ENCODE data around the gene GLI3.

Gene GLI3

DNA sequence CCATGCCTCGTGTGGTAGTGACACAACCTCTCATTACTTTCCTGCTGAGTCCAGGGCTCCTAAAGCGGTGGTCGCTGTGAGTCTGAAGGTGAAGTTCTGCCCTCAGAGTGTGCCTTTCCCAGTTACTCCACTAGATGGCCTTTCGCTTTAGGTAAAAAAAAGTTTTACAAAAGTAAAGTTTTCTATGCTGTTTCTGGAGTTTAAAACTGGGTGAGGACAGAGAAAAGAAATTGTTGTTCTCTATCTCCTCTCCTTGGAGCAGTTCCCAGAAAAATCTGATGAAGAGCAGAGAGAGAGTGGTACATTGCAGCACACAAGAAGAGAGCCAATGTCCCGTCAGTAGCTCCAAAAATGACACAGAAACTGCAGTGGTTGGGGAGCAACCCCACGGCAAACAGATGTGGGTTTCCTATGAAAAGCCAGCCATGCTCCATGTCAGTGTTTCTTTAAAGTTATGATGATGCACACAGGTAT lies 257.1 kb downstream of the GLI3 start:
- TF ChIP-seq FOXP2 (optimal IDR thresholded peaks at IDR 0.05; ENCODE audit: borderline replicate concordance, extremely low read depth, extremely low read length, insufficient read depth) (no peak), TAF1 (IDR thresholded peaks at IDR 0.05; ENCODE audit: borderline replicate concordance, insufficient read depth, low read length) (no peak), POLR2AphosphoS5 (IDR thresholded peaks at IDR 0.05; ENCODE audit: low read depth, low read length) (no peak), SIN3A (IDR thresholded peaks at IDR 0.05; ENCODE audit: borderline replicate concordance, insufficient read depth, low read length) (no peak)
- TF ChIP-seq, protein P1, sequence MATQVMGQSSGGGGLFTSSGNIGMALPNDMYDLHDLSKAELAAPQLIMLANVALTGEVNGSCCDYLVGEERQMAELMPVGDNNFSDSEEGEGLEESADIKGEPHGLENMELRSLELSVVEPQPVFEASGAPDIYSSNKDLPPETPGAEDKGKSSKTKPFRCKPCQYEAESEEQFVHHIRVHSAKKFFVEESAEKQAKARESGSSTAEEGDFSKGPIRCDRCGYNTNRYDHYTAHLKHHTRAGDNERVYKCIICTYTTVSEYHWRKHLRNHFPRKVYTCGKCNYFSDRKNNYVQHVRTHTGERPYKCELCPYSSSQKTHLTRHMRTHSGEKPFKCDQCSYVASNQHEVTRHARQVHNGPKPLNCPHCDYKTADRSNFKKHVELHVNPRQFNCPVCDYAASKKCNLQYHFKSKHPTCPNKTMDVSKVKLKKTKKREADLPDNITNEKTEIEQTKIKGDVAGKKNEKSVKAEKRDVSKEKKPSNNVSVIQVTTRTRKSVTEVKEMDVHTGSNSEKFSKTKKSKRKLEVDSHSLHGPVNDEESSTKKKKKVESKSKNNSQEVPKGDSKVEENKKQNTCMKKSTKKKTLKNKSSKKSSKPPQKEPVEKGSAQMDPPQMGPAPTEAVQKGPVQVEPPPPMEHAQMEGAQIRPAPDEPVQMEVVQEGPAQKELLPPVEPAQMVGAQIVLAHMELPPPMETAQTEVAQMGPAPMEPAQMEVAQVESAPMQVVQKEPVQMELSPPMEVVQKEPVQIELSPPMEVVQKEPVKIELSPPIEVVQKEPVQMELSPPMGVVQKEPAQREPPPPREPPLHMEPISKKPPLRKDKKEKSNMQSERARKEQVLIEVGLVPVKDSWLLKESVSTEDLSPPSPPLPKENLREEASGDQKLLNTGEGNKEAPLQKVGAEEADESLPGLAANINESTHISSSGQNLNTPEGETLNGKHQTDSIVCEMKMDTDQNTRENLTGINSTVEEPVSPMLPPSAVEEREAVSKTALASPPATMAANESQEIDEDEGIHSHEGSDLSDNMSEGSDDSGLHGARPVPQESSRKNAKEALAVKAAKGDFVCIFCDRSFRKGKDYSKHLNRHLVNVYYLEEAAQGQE (IDR thresholded peaks at IDR 0.05; ENCODE audit: insufficient read depth in 1 of 2, low read depth in 2 of 2, low read length in 2 of 2): no peak

DNA sequence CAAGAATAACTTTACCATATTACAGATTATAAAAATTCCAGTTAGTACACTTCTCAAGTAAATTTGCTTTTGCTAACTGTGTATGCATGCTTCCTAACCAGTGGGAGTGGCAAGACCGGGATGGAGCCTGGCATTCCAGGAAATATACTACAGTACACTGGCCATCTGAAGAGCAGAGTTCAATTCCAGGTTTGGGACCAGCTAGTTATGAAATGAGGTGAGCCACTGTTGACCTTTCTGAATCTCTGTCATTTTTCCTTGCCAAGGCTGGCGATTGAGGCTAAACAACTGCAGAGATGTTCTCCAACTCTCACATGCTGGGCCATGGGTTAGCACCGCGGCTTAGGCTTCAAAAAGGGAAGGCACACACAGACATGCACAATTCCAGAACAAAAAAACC lies 258.2 kb downstream of the GLI3 start:
- TF ChIP-seq POLR2AphosphoS5 (IDR thresholded peaks at IDR 0.05; ENCODE audit: low read depth, low read length) (no peak), TAF1 (IDR thresholded peaks at IDR 0.05; ENCODE audit: borderline replicate concordance, insufficient read depth, low read length) (no peak), SIN3A (IDR thresholded peaks at IDR 0.05; ENCODE audit: borderline replicate concordance, insufficient read depth, low read length) (no peak), FOXP2 (optimal IDR thresholded peaks at IDR 0.05; ENCODE audit: borderline replicate concordance, extremely low read depth, extremely low read length, insufficient read depth) (no peak)
- TF ChIP-seq, protein P1 (IDR thresholded peaks at IDR 0.05; ENCODE audit: insufficient read depth in 1 of 2, low read depth in 2 of 2, low read length in 2 of 2): no peak

DNA sequence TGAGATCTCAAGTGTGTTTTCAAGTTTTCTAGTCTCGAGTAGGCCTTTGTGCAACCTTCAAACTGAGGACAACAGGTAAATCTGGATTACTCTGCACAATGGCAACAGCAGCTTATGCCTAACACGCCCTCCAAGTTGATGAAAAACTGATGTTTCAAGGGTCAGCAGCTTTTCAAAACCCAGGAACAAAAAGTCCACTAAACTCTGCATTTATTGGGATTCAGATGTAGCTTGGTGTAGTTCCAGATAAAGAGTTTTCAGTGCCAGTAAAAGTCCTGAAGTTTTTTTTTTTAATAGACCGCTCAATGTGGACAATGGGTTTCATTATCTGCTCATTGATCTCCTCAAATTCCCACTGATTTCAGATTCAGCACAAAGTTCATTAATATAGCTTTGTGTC lies 259.3 kb downstream of the GLI3 start:
- TF ChIP-seq, protein P1 (IDR thresholded peaks at IDR 0.05; ENCODE audit: insufficient read depth in 1 of 2, low read depth in 2 of 2, low read length in 2 of 2): no peak
- no peak for TF ChIP-seq POLR2AphosphoS5 (IDR thresholded peaks at IDR 0.05; ENCODE audit: low read depth, low read length)
- TF ChIP-seq TAF1 (IDR thresholded peaks at IDR 0.05; ENCODE audit: borderline replicate concordance, insufficient read depth, low read length): no peak
- TF ChIP-seq FOXP2 (optimal IDR thresholded peaks at IDR 0.05; ENCODE audit: borderline replicate concordance, extremely low read depth, extremely low read length, insufficient read depth): no peak
- no peak for TF ChIP-seq SIN3A (IDR thresholded peaks at IDR 0.05; ENCODE audit: borderline replicate concordance, insufficient read depth, low read length)

DNA sequence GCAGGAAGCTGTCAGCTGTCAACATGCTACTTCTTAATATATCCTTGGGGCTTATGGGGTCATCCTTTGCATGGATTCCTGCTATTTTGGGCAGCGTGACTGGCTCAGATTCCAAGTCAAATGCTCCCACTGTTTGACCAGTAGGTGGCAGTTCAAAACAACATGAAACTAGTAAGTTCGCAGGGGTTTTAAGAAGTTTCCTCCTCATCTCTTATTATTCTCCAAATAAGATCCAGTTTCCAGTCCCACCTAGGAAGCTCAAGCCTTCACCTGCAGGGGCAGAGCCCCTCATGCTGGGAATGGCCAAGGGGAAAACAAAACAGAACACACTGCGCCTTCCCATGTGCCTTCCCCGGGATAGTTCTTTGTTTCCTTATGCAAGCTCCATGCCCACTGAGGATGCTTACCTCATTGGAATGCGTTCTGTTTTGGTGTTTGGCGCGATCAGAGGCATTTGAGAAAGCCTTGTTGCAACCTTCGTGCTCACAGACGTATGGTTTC lies 259.8 kb downstream of the GLI3 start:
- TF ChIP-seq POLR2AphosphoS5 (IDR thresholded peaks at IDR 0.05; ENCODE audit: low read depth, low read length) (no peak), SIN3A (IDR thresholded peaks at IDR 0.05; ENCODE audit: borderline replicate concordance, insufficient read depth, low read length) (0 out of 2 replicates have a peak, but pooled peaks have one; percentile 15), TAF1 (IDR thresholded peaks at IDR 0.05; ENCODE audit: borderline replicate concordance, insufficient read depth, low read length) (no peak), FOXP2 (optimal IDR thresholded peaks at IDR 0.05; ENCODE audit: borderline replicate concordance, extremely low read depth, extremely low read length, insufficient read depth) (no peak)
- TF ChIP-seq, protein P1 (IDR thresholded peaks at IDR 0.05; ENCODE audit: insufficient read depth in 1 of 2, low read depth in 2 of 2, low read length in 2 of 2): no peak
